Kidney (tissue), 14 donors: ENCODE measurements around the gene SLC25A47. TPM values are rescaled to one million over a fixed set of nuclear protein-coding genes. Genes with fewer than 3 reads are reported as not detected.
"Not testable (repeated sequence)": the region's sequence is repeated elsewhere in the genome, so short reads cannot be mapped to it uniquely, and the experiment has no call there.

Experiments
- DNase-seq, 5 donors: peaks; one replicate each; pipeline ENCODE4 v3.0.0-alpha.2; 2013 to 2020
- FAIRE-seq: peaks from 2 replicates; lab custom pipeline; 2012; peaks lifted over from hg19 to GRCh38; lab: Jason Lieb, UNC
- H3K27ac ChIP-seq, 2 donors: one replicate each; pipeline ENCODE4 v1.7.0; 2013; ENCODE audit warnings: low read depth in 2 of 2, low read length in 2 of 2, inconsistent platforms in 1 of 2
- H3K27me3 ChIP-seq: one replicate; pipeline ENCODE4 v1.7.1; 2013; ENCODE audit warnings: low read length, inconsistent platforms; ENCODE audit not compliant: control insufficient read depth, insufficient read depth
- H3K36me3 ChIP-seq, 3 donors: one replicate each; pipeline versions ENCODE4 v1.7.0 to v1.7.1; 2013; ENCODE audit warnings: low read length in 3 of 3, control low read depth in 1 of 3, inconsistent platforms in 1 of 3; ENCODE audit not compliant: insufficient read depth in 3 of 3, control insufficient read depth in 2 of 3
- H3K4me1 ChIP-seq, 3 donors: one replicate each; pipeline versions ENCODE4 v1.7.0 to v1.7.1; 2013; ENCODE audit warnings: low read length in 3 of 3, inconsistent platforms in 1 of 3, low read depth in 1 of 3; ENCODE audit not compliant: control insufficient read depth in 2 of 3, insufficient read depth in 2 of 3
- H3K4me3 ChIP-seq, 3 donors: one replicate each; pipeline versions ENCODE4 v1.7.0 to v1.8.1; 2013; ENCODE audit warnings: low read length in 3 of 3, control low read depth in 1 of 3, inconsistent platforms in 1 of 3
- H3K9ac ChIP-seq, 3 donors: one replicate each; pipeline versions ENCODE4 v1.7.0 to v1.7.1; 2013; ENCODE audit warnings: low read length in 3 of 3, control low read depth in 1 of 3, inconsistent platforms in 1 of 3
- H3K9me3 ChIP-seq, 3 donors: one replicate each; pipeline versions ENCODE4 v1.7.0 to v1.7.1; 2013; ENCODE audit warnings: low read length in 3 of 3, control low read depth in 1 of 3, inconsistent platforms in 1 of 3; ENCODE audit not compliant: control insufficient read depth in 2 of 3, insufficient read depth in 1 of 3
- CTCF ChIP-seq: IDR thresholded peaks from 3 replicates; pipeline ENCODE4 v1.5.1; 2012; ENCODE audit warnings: mild to moderate bottlenecking, moderate library complexity, borderline replicate concordance; ENCODE audit not compliant: insufficient read depth; ENCODE audit errors: extremely low read depth
- intact Hi-C: fragments of 100-400 bp; cut with DNase I; formaldehyde crosslinking; loops from one replicate; pipeline ENCODE4 v1.11.1; 2022
- polyA plus RNA-seq: library from polyadenylated mRNA; stranded (reverse); fragments of 350-450 nt; fragmentation: Illumina TruSeq; extraction: RNeasy Lipid Tissue Mini Kit (QIAGEN cat#74804); gene quantifications from one replicate; pipeline ENCODE4 v1.2.3, GENCODE V29; 2014; ENCODE audit warnings: low read depth, low replicate concordance; ENCODE audit not compliant: insufficient read depth
- total RNA-seq: library from RNA; stranded (reverse); fragmentation: NEBNext Ultra II Directional; extraction: Animal tissue kit (Norgen Biotek cat#: 25700); gene quantifications from one replicate; pipeline ENCODE4 v1.2.1, GENCODE V29; 2021
- donor health status: control.
- donor health status: control.
- donor health status: control.
- donor health status: control.
- donor health status: control.
- donor health status: DM: yes; HTN: yes; CAD: no.
- donor health status: Normal renal cell carcinoma (clear cell type).

The SLC25A47 gene
- total and polyA plus RNA-seq, 2 donors from 2014 or later, result 1.0 TPM; not detected in 1

DNA sequence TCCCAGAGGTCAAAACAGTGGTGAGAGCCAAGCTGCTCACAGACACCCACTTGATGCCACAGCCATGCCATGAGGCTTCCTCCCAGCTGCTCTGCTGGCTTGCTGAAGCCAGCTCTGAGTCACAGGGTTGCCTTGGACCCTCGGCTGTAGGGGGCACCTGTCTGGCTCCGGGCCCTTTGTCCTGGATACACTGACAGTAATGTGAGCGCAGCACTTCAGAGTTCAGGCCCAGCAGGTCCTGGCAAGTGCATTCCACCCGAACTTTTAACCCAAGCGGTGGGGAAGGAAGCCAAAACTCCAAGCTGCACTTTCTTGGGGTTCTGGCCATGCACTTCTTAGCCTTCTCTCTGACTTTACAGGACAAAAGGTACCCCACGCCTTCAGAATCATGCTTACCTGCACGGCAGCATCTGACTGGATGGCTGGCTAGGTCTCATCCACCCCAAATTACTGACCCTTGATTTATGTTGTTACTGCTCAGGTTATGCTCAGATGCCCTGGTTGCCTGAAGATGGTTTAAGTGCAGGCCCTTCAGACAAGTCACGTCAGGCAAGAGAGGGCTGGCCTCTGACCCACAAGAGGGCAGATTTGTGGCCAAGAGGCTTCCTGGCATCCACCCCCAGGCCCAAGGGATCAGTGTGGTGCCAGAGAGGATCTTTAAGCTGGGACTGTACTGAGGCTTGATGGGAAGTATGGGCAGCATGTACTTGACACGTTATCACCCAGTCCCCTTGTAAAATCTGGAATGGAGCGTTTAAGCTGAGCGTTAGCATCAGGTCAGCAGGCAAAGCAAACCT, 41.7 kb upstream of the SLC25A47 start:
- FAIRE-seq (no peak), DNase-seq (peak in 1 of 5 donors; percentile 36)
- TF ChIP-seq CTCF, result no peak
- no peak overlapping the region for H3K4me3 ChIP-seq
- no peak overlapping the region for H3K9ac ChIP-seq
- intact Hi-C loops, result no loop called here
- peaks cover 0 to 31% (median 10%) of the 10 kb centered on the region in 3 donors for H3K4me1 ChIP-seq
- H3K27ac ChIP-seq, result no peak overlapping the region
- H3K36me3 ChIP-seq, result peaks cover 2 to 6% (median 3%) of the 10 kb centered on the region in 3 donors
- H3K27me3 ChIP-seq, result no peaks in the 10 kb centered on the region
- no peaks in the 10 kb centered on the region for H3K9me3 ChIP-seq

DNA sequence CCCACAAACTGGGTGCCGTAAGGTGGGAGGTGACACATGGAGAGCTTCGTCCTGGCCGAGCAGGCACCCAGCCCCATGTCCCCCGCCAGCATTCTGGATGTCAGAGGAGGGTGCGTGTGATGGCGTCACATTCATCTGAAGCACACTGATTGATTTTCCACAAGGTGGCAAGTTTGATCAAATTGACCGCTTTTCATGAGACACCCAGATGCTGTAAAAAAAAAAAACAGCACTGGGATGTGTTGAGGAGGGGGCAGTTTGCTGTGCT, 41.1 kb upstream of the SLC25A47 start:
- no peak for TF ChIP-seq CTCF
- H3K27ac ChIP-seq, result no peak overlapping the region
- no peak overlapping the region for H3K4me3 ChIP-seq
- H3K4me1 ChIP-seq, result peaks cover 0 to 31% (median 10%) of the 10 kb centered on the region in 3 donors
- H3K36me3 ChIP-seq, result peaks cover 2 to 4% (median 3%) of the 10 kb centered on the region in 3 donors
- H3K9ac ChIP-seq, result no peak overlapping the region
- no peaks in the 10 kb centered on the region for H3K9me3 ChIP-seq
- FAIRE-seq (no peak), DNase-seq (no peak)
- intact Hi-C loops, result no loop called here
- H3K27me3 ChIP-seq, result no peaks in the 10 kb centered on the region

DNA sequence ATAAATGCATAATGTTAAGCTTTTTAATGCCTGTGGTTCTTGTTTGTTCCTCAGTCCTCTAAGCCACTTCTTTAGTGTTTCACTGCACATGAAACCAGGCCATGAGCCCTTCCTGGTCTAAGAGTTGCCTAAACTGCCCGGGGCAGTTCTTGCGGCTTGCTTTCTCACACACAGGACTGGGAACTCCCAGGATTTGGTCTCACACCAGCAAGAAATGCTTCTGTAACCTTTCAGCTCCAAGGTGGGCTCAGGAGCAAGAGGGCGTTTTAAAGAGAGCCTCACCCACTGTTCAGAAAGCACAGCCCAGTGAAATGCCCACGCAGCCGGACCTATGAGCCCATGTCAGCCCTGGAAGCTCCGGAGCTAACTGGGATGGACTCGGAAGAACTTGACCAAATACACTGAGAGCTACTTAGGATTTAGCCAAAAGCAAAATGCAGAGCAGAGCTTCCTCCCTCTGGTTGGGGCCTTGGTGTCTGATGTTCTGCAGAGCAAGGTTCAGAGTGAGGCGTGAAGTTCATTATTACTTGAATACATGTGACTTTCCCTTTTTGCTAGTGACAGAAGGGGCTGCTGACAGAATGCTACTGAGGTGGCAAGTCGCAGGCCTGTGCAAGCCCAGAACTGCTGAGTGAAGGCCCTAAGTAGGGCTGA, 40.2 kb upstream of the SLC25A47 start:
- H3K9ac ChIP-seq, result no peak overlapping the region
- no peak overlapping the region for H3K4me3 ChIP-seq
- intact Hi-C loops, result no loop called here
- no peaks in the 10 kb centered on the region for H3K9me3 ChIP-seq
- H3K4me1 ChIP-seq, result peaks cover 0 to 33% (median 10%) of the 10 kb centered on the region in 3 donors
- peak overlapping the region in 1 of 2 donors; percentile 43 for H3K27ac ChIP-seq
- no peaks in the 10 kb centered on the region for H3K27me3 ChIP-seq
- FAIRE-seq (no peak), DNase-seq (no peak)
- no peak for TF ChIP-seq CTCF
- H3K36me3 ChIP-seq, result peaks cover 0 to 3% (median 0%) of the 10 kb centered on the region in 3 donors

- peaks cover 0 to 33% (median 10%) of the 10 kb centered on the region in 3 donors for H3K4me1 ChIP-seq
- H3K9me3 ChIP-seq, H3K4me3 ChIP-seq, H3K9ac ChIP-seq, intact Hi-C loops, H3K27ac ChIP-seq, DNase-seq, FAIRE-seq, H3K36me3 ChIP-seq, H3K27me3 ChIP-seq: not testable (repeated sequence)
Measured at GRCh38 chr14:100283436-100283835, 39.7 kb upstream of the SLC25A47 start.
